GM19035 (cell line): ENCODE data around the gene ARHGAP5.

ENCODE experiments used
- ATAC-seq: cut with Tn5 transposase; IDR thresholded peaks from one replicate; pipeline ENCODE4 v1.9.1; 2021; ENCODE audit not compliant: unreplicated experiment

ARHGAP5 gene

DNA sequence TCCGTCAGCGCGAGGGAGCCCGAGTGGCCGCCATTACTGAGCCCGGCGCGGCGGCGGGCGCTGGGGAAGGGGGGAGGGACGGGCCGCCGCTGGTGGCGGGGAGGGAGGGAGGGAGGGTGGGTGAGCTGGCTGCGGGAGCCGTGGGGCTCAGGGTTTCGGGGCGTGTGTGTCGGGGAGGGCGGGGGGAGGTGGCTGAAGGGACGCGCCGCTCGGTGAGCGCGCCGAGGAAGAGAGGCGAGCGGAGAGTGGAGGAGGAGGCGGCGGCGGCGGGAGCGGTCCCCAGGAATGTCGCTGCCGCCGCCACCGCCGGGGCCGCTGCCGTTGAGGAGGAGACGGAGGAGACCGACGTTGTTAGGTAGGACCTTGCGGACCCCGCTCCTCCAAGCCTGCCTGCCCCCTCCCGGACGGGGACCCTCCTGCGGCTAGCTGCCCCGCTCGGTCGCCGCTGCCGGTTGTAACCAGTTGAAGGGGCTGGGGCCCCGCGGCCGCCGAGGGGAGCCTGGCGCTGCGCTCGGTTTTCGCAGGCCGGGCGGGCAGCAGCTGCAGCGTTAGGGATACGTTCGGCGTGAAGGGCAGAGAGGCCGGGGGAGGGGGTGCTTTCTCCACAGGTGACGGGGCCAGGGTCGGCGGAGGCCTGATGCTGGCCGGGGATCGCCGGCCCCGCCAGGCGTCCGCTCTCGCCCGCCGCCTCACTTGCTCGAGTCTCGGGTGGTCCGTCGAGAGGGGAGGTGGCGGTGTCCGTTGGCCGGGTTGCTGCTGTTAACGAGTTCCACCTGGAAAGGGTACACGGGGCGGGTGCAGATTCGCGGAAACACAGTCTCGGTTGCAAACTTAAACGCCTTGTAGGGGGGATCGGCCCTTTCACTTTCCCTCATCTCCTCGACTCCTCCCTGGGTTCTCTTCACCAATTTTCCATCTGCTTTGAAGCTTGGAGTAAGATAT is at the start of gene ARHGAP5:
ARHGAP5 (plus strand) TSS at position 224 of the 942 bp plus-strand sequence. CDS start 13,366 bp downstream, outside the sequence.
- peak; percentile 45 for ATAC-seq

DNA sequence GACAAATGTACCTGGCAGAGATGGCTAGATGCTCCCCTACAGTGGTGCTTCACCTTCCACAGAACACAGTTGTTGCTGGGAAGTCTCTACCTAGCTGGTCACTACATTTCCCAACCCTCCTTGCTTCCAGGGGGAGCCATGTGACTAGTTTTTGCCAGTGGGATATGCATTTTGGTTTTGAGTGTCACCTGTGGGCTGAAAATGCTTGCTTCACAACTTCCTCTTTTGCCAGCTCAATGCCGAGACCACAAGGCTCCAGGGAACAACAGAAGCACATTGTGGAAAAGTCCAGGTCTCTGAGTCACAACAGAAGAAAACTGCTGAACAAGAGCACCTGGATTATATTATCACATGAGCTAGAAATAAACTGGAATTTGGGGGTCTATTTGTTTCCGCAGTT is 48.5 kb upstream of the ARHGAP5 start:
- no peak for ATAC-seq

- no peak for ATAC-seq
Observed at GRCh38 chr14:32033543-32033942, 43.6 kb upstream of the ARHGAP5 start.

- ATAC-seq: no peak
Observed at GRCh38 chr14:32038876-32039275, 38.2 kb upstream of the ARHGAP5 start.

- no peak for ATAC-seq
Observed at GRCh38 chr14:32039401-32040030, 37.6 kb upstream of the ARHGAP5 start.

DNA sequence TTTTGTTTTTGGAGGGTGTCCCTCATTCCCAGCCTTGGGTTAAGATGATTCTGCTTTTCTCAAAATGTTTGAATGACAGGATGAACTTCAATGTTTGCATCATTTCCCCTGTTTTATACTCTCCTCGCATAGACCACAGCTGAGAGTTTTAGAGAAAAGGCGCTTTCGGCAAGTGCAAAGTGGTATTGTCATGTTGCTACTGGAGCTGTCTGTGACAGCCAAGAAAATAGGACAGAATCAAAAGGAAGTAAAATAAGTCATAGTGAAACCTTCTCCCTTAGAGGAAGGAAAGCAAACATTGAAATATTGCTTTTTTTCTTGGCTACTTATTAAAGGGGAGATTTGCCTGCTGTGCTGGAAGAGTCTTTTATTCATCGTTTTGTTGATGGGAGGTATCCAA is 33.5 kb upstream of the ARHGAP5 start:
- no peak for ATAC-seq

- ATAC-seq: no peak
Observed at GRCh38 chr14:32044454-32044853, 32.6 kb upstream of the ARHGAP5 start.

DNA sequence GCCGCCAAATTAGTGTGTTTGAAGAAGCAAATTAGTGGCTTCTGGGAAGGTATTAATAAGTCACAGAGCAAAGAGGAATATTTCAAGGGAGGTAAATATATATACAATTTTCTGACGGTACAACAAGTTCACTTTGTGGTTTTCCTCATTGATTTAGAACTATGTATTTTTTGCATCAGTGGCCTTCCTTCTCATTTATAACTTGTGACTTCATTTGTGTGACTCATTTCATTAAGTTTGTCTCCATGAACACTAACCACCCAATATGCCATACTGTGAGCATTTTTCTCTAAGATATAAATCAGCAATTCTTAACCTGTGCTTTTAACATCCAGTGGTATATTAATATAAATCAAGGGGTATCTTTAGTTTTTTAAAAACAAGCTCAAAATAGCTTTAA is 29.3 kb upstream of the ARHGAP5 start:
- ATAC-seq: no peak

- no peak for ATAC-seq
Observed at GRCh38 chr14:32049361-32050088, 27.6 kb upstream of the ARHGAP5 start.

DNA sequence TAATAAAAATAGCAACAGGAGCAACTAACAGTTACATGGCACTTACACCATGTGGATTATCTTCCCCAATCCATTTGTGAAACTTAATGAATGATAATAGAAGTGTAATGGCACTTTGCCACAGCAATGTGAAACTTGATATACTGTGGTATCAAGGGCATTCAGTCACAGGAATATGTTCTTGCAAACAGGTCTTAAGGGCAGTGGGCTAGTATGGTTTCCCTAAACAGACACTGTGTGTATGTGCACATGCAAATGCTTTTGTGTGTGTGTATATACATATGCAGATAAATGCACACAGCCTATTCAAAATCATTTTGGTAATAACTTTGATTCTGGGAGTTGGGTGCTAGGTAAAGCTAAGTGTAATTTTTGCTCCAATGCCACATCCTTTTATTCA is 26.2 kb upstream of the ARHGAP5 start:
- no peak for ATAC-seq

- no peak for ATAC-seq
Observed at GRCh38 chr14:32054536-32054935, 22.6 kb upstream of the ARHGAP5 start.

GRCh38 chr14:32055175-32055574 is 21.9 kb upstream of the ARHGAP5 start:
- ATAC-seq: no peak

DNA sequence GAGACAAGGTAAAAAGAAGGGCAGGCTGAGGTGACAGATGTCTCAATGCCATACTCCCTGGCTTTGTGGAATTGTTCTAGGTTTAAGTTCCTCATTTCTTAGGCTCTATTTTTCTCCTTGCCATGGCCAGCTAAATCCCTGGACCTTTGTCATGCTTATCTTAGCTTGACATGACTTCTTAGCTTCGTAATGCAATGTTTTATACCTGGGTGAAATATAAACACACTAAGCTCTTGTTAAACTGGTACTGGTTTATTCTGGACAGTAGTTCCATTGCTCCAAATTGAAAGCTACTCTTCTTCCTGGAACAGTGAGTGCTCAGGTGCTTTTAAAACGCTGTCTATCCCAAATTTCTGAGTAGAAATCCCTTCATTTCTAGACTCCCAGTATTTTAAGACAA is 17.4 kb upstream of the ARHGAP5 start:
- no peak for ATAC-seq

GRCh38 chr14:32064931-32065330 is 12.2 kb upstream of the ARHGAP5 start:
- no peak for ATAC-seq

GRCh38 chr14:32068708-32069107 is 8.4 kb upstream of the ARHGAP5 start:
- no peak for ATAC-seq

DNA sequence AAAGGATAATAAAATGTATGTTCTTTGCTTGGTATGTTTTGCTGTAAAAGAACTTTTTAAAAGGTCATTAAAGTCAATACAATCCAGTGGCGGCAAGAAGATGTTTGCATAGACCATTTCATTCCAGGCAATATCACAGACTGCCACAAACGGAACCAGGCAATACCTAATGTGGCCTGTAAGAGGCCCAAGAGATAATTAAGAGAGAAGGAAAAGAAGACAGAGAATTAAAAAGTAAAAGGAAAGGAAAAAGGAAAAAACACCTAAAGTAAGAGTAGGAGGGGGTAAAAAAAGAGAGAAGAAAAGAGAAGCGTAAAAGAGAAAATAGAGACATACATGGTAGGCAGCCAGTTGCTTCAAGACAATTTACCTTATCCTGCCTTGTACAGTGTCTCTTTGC is 6.8 kb upstream of the ARHGAP5 start:
- no peak for ATAC-seq

DNA sequence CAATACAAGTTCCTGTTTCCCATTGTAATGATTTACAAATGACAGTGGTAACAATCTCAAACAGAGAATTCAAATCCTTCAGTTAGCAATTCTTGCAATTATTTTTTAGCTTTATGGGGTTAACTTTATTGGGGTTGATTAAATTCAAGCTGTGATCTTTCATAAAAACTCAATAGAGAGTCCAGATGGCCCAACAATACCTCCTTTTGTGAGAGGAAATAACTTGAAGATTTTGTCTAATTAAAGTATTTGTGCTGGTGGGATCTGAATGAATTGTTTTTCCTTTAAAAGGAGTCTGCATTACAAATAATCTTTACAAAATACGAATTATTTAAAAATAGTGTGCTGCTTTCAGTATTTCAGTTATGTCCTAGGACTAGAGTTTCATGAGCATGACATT is 4.4 kb upstream of the ARHGAP5 start:
- ATAC-seq: no peak

DNA sequence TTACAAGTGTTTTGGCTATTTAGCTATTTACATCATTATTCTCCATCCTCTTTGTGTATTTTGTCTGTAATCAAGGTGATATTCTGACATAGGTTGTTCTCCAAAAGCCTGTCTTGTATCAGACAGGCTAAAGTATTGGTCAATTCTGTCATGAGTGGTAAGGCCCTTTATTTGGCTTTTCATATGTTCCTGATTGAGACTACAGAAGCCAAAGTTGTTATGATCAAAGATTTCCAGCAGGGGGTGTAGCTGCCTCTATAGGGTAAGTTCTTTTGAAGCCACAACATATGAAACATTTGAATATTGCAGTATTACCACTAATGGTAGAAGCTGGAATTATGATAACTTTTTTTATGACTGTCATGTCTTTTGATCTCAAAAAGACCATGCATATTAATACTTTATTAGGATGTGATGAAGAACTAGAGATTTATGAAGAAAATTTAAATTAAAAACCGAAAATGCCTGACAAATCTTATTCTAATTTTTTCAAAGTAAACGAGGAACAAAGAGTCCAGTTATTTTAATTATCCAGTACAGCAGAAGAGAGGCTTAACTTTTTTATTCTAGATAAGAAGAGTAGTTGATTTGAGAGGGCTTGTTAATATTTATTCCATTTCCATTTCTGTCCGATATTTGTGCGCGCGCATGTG is 3.4 kb upstream of the ARHGAP5 start:
- peak; percentile 29 for ATAC-seq

DNA sequence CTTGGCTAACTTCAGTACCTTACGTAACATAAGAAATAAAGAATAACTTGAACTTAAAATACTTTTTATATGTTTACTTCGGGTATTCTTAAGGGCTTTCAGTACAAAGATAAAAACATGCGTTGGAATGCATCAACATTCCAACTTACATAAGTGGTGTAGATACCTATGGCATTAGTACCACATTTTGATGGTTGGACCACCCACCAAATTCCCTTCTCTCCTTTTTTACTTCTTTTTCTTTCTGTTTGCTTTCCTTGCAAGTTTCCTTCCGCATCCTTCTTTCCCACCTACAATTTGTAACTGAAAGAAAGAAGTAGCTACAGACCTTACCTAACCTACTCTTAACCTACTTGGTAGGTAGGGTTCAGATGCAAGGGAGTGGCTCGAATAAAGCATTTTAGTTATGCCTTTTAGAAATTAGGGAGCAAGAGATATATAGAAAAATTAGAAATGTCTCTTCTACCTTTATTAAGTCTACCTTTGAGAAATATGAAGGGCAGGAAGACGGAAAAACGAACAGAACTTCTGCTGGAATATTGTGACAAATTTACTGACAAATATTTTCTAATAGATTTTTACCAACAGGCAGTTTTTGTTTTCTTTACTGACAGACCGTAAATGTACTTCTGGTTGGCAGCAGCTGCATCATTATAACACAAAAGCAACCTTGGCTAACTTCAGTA is 2.1 kb upstream of the ARHGAP5 start:
- ATAC-seq: no peak

- peak; percentile 24 for ATAC-seq
Observed at GRCh38 chr14:32075672-32076277, 1.3 kb upstream of the ARHGAP5 start.
